WTC11 (cell line): ENCODE measurements around the gene RAI1. TPM values are rescaled to one million over a fixed set of nuclear protein-coding genes. Genes with fewer than 3 reads are reported as not detected.

Source experiments
- AFF4 ChIP-seq: sonication (generic); formaldehyde crosslinking; IDR thresholded peaks from 2 replicates; pipeline ENCODE4 v1.8.1; 2023; ENCODE audit warnings: mild to moderate bottlenecking, missing genetic modification reagents, borderline replicate concordance
- E2F5 ChIP-seq: sonication (generic); formaldehyde crosslinking; IDR thresholded peaks from 2 replicates; pipeline ENCODE4 v1.8.1; 2022; ENCODE audit warnings: mild to moderate bottlenecking, moderate library complexity, missing genetic modification reagents
- ELF4 ChIP-seq: sonication (generic); formaldehyde crosslinking; IDR thresholded peaks from 2 replicates; pipeline ENCODE4 v1.8.1; 2022; ENCODE audit warnings: low read depth, mild to moderate bottlenecking, moderate library complexity, missing genetic modification reagents
- HMGXB4 ChIP-seq: sonication (generic); formaldehyde crosslinking; IDR thresholded peaks from 2 replicates; pipeline ENCODE4 v1.8.1; 2023; ENCODE audit warnings: mild to moderate bottlenecking, moderate library complexity, missing genetic modification reagents
- NFATC4 ChIP-seq: fragments of 250-450 bp; sonication (Bioruptor Pico); IDR thresholded peaks from 2 replicates; pipeline ENCODE4 v1.9.0; 2021; ENCODE audit warnings: mild to moderate bottlenecking
- NR3C1 ChIP-seq: sonication (generic); formaldehyde crosslinking; conservative IDR thresholded peaks from 2 replicates; pipeline ENCODE4 v1.8.1; 2023; ENCODE audit warnings: low read depth, mild to moderate bottlenecking, missing genetic modification reagents
- TCF7 ChIP-seq: sonication (generic); formaldehyde crosslinking; IDR thresholded peaks from 2 replicates; pipeline ENCODE4 v1.8.0; 2022; ENCODE audit warnings: mild to moderate bottlenecking, low read depth, missing genetic modification reagents, moderate library complexity
- ZBTB43 ChIP-seq: sonication (generic); formaldehyde crosslinking; IDR thresholded peaks from 2 replicates; pipeline ENCODE4 v1.8.1; 2023; ENCODE audit warnings: mild to moderate bottlenecking, missing genetic modification reagents
- ZNF138 ChIP-seq: sonication (generic); formaldehyde crosslinking; conservative IDR thresholded peaks from 2 replicates; pipeline ENCODE4 v1.8.1; 2022; ENCODE audit warnings: mild to moderate bottlenecking, moderate library complexity, missing genetic modification reagents
- ZNF263 ChIP-seq: sonication (generic); formaldehyde crosslinking; IDR thresholded peaks from 2 replicates; pipeline ENCODE4 v1.8.1; 2022; ENCODE audit warnings: low read depth, mild to moderate bottlenecking, moderate library complexity, missing genetic modification reagents
- total RNA-seq: library from RNA; stranded (reverse); gene quantifications from 3 replicates; pipeline ENCODE4 v1.2.3, GENCODE V29; 2021
- TF ChIP-seq, protein P1 (sequence below): sonication (generic); formaldehyde crosslinking; IDR thresholded peaks from 2 replicates; pipeline ENCODE4 v1.8.0; 2022; ENCODE audit warnings: mild to moderate bottlenecking, missing genetic modification reagents
- TF ChIP-seq, protein P2 (sequence below): sonication (generic); formaldehyde crosslinking; IDR thresholded peaks from 2 replicates; pipeline ENCODE4 v1.8.0; 2022; ENCODE audit warnings: mild to moderate bottlenecking, missing genetic modification reagents
- TF ChIP-seq, protein P3 (sequence below): sonication (generic); formaldehyde crosslinking; IDR thresholded peaks from 2 replicates; pipeline ENCODE4 v1.8.0; 2023; ENCODE audit warnings: mild to moderate bottlenecking, missing genetic modification reagents

Gene RAI1
- total RNA-seq, 1 experiment from 2014 or later, result 12.7 TPM

GRCh38 chr17:17826942-17827785, 145.9 kb downstream of the RAI1 start (continued):
- TF ChIP-seq ELF4 (CRISPR knock-in tag) (no peak), ZNF138 (no peak), NFATC4 (CRISPR knock-in tag) (no peak), AFF4 (no peak), HMGXB4 (CRISPR knock-in tag) (no peak), ZBTB43 (CRISPR knock-in tag) (no peak), NR3C1 (no peak), TCF7 (CRISPR knock-in tag) (no peak), E2F5 (CRISPR knock-in tag) (no peak), ZNF263 (CRISPR knock-in tag) (no peak)
- TF ChIP-seq, protein P1, sequence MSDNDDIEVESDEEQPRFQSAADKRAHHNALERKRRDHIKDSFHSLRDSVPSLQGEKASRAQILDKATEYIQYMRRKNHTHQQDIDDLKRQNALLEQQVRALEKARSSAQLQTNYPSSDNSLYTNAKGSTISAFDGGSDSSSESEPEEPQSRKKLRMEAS (CRISPR knock-in tag), result no peak
- TF ChIP-seq, protein P2, sequence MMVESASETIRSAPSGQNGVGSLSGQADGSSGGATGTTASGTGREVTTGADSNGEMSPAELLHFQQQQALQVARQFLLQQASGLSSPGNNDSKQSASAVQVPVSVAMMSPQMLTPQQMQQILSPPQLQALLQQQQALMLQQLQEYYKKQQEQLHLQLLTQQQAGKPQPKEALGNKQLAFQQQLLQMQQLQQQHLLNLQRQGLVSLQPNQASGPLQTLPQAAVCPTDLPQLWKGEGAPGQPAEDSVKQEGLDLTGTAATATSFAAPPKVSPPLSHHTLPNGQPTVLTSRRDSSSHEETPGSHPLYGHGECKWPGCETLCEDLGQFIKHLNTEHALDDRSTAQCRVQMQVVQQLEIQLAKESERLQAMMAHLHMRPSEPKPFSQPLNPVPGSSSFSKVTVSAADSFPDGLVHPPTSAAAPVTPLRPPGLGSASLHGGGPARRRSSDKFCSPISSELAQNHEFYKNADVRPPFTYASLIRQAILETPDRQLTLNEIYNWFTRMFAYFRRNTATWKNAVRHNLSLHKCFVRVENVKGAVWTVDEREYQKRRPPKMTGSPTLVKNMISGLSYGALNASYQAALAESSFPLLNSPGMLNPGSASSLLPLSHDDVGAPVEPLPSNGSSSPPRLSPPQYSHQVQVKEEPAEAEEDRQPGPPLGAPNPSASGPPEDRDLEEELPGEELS (CRISPR knock-in tag), result no peak
- TF ChIP-seq, protein P3, sequence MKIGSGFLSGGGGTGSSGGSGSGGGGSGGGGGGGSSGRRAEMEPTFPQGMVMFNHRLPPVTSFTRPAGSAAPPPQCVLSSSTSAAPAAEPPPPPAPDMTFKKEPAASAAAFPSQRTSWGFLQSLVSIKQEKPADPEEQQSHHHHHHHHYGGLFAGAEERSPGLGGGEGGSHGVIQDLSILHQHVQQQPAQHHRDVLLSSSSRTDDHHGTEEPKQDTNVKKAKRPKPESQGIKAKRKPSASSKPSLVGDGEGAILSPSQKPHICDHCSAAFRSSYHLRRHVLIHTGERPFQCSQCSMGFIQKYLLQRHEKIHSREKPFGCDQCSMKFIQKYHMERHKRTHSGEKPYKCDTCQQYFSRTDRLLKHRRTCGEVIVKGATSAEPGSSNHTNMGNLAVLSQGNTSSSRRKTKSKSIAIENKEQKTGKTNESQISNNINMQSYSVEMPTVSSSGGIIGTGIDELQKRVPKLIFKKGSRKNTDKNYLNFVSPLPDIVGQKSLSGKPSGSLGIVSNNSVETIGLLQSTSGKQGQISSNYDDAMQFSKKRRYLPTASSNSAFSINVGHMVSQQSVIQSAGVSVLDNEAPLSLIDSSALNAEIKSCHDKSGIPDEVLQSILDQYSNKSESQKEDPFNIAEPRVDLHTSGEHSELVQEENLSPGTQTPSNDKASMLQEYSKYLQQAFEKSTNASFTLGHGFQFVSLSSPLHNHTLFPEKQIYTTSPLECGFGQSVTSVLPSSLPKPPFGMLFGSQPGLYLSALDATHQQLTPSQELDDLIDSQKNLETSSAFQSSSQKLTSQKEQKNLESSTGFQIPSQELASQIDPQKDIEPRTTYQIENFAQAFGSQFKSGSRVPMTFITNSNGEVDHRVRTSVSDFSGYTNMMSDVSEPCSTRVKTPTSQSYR (CRISPR knock-in tag), result no peak
